ENCODE results near the gene PPP4R3A. TPM values are rescaled to one million over a fixed set of nuclear protein-coding genes. Genes with fewer than 3 reads are reported as not detected.

Gene PPP4R3A
- total RNA-seq, 2 donors from 2014 or later, result 95.2 to 96.6 TPM

DNA sequence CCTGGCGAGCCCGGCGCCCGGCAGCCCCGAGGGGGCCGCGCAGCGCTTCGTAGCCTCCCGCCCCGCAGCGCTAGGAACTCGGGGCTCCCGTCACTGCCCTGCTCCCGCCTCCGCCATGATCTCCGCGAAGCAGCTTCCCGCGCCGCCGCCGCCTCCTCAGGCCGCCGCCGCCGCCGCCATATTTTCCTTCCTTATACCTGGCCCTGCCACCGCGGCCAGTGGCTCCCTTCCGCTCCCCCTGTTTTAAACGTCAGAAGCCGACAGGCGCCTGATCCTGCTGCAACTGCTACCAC is 286 bp downstream of the PPP4R3A start:
- H3K36me3 Mint-ChIP-seq (ENCODE audit: low read depth), result peaks cover 20% of the 10 kb centered on the region
- H3K4me3 Mint-ChIP-seq, result peak overlapping the region; percentile 96
- Histone ChIP-seq H3K9ac (ENCODE audit: extremely low read depth, low read length, poor library complexity, severe bottlenecking) (peak overlapping the region; percentile 90), H3K27ac (ENCODE audit: low read depth, low read length) (peak overlapping the region; percentile 99), H3K36me3 (ENCODE audit: control insufficient read depth, insufficient read depth, low read length) (peaks cover 36% of the 10 kb centered on the region), H3K27me3 (ENCODE audit: control insufficient read depth, insufficient read depth, low read length, poor library complexity, severe bottlenecking) (no peaks in the 10 kb centered on the region), H3K9me3 (ENCODE audit: control insufficient read depth, low read length) (peaks cover 4% of the 10 kb centered on the region), H3K4me1 (ENCODE audit: control insufficient read depth, insufficient read depth, low read length) (peaks cover 3% of the 10 kb centered on the region), H3K4me3 (ENCODE audit: low read length) (peak overlapping the region; percentile 96)
- H3K9me3 Mint-ChIP-seq, result no peaks in the 10 kb centered on the region
- DNase-seq, result no peak
- TF ChIP-seq, protein P1, sequence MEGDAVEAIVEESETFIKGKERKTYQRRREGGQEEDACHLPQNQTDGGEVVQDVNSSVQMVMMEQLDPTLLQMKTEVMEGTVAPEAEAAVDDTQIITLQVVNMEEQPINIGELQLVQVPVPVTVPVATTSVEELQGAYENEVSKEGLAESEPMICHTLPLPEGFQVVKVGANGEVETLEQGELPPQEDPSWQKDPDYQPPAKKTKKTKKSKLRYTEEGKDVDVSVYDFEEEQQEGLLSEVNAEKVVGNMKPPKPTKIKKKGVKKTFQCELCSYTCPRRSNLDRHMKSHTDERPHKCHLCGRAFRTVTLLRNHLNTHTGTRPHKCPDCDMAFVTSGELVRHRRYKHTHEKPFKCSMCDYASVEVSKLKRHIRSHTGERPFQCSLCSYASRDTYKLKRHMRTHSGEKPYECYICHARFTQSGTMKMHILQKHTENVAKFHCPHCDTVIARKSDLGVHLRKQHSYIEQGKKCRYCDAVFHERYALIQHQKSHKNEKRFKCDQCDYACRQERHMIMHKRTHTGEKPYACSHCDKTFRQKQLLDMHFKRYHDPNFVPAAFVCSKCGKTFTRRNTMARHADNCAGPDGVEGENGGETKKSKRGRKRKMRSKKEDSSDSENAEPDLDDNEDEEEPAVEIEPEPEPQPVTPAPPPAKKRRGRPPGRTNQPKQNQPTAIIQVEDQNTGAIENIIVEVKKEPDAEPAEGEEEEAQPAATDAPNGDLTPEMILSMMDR (conservative IDR thresholded peaks at IDR 0.05), result no peak
- H3K27ac Mint-ChIP-seq, result peak overlapping the region; percentile 100
- WGBS, 2 experiments (ENCODE audit: insufficient coverage in 1 of 2, insufficient read length in 1 of 2), result 0 to 1% methylated on average over 16 to 34 of the region's 34 CpGs
- H3K4me1 Mint-ChIP-seq, result peaks cover 3% of the 10 kb centered on the region
- H3K27me3 Mint-ChIP-seq (ENCODE audit: insufficient read depth), result no peaks in the 10 kb centered on the region

DNA sequence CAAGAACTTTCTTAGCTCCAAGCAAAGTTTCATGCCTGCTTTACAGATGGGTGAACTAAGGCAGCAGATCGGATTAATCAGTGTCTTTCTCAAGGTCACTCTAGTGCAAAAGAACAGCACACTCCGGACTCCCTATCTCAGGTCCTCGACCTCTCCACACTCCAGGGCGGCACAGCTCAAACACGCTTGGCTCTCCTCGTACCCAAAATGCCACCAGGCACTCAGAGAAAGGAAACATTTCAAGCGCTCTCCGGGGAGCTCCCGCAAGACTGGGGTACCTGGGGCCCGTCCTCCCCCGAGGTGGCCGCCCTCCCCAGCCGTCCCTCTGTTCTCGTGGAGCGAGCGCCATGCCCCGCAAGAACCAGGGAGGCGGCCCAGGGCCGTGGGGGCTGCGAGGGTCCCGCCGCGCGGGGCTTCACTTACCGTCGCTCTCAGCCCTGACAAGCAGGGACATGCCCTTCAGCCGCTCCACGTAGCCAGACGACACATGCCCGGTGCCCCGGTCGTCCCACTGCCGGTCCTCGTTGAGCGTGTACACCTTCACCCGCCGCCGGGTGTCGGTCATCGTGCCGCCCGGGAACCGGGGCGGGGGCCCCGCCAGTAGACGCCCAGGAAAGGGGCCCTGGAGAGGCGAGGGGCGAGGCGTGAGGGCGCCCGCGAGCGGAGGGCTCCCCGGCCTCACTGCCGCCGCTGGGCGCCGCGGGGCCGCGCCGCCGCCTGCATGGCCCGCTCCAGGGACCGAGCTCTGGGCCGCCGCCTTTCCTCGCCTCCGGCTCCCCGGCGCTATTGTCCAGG is 830 bp downstream of the PPP4R3A start:
- WGBS, 2 experiments (ENCODE audit: insufficient coverage in 1 of 2, insufficient read length in 1 of 2), result 0 to 2% methylated on average over 18 to 71 of the region's 71 CpGs
- H3K36me3 Mint-ChIP-seq (ENCODE audit: low read depth), result peaks cover 25% of the 10 kb centered on the region

GRCh38 chr14:91508105-91508504 is 2.0 kb downstream of the PPP4R3A start:
- peaks cover 4% of the 10 kb centered on the region for H3K9me3 ChIP-seq (ENCODE audit: control insufficient read depth, low read length)
- H3K36me3 ChIP-seq (ENCODE audit: control insufficient read depth, insufficient read depth, low read length), result peaks cover 48% of the 10 kb centered on the region
- WGBS, 2 experiments (ENCODE audit: insufficient coverage in 1 of 2, insufficient read length in 1 of 2), result 57% methylated on average over 2 of the region's 2 CpGs; no CpG with 5 or more reads in 1 of the 2 experiments
- peaks cover 3% of the 10 kb centered on the region for H3K4me1 Mint-ChIP-seq
- peak overlapping the region; percentile 90 for H3K9ac ChIP-seq (ENCODE audit: extremely low read depth, low read length, poor library complexity, severe bottlenecking)
- TF ChIP-seq, protein P1 (conservative IDR thresholded peaks at IDR 0.05), result no peak
- peak overlapping the region; percentile 96 for H3K4me3 Mint-ChIP-seq
- no peaks in the 10 kb centered on the region for H3K27me3 ChIP-seq (ENCODE audit: control insufficient read depth, insufficient read depth, low read length, poor library complexity, severe bottlenecking)
- H3K9me3 Mint-ChIP-seq, result no peaks in the 10 kb centered on the region
- H3K27ac Mint-ChIP-seq, result no peak overlapping the region
- peaks cover 3% of the 10 kb centered on the region for H3K4me1 ChIP-seq (ENCODE audit: control insufficient read depth, insufficient read depth, low read length)
- no peak for DNase-seq
- H3K27me3 Mint-ChIP-seq (ENCODE audit: insufficient read depth), result no peaks in the 10 kb centered on the region
- H3K27ac ChIP-seq (ENCODE audit: low read depth, low read length), result no peak overlapping the region
- peaks cover 34% of the 10 kb centered on the region for H3K36me3 Mint-ChIP-seq (ENCODE audit: low read depth)
- H3K4me3 ChIP-seq (ENCODE audit: low read length), result peak overlapping the region; percentile 96

More for the DNA sequence above, 830 bp downstream of the PPP4R3A start:
- no peaks in the 10 kb centered on the region for H3K9me3 Mint-ChIP-seq
- Histone ChIP-seq H3K4me3 (ENCODE audit: low read length) (peak overlapping the region; percentile 96), H3K27me3 (ENCODE audit: control insufficient read depth, insufficient read depth, low read length, poor library complexity, severe bottlenecking) (no peaks in the 10 kb centered on the region), H3K9me3 (ENCODE audit: control insufficient read depth, low read length) (peaks cover 4% of the 10 kb centered on the region), H3K4me1 (ENCODE audit: control insufficient read depth, insufficient read depth, low read length) (peaks cover 3% of the 10 kb centered on the region), H3K27ac (ENCODE audit: low read depth, low read length) (peak overlapping the region; percentile 99), H3K36me3 (ENCODE audit: control insufficient read depth, insufficient read depth, low read length) (peaks cover 40% of the 10 kb centered on the region), H3K9ac (ENCODE audit: extremely low read depth, low read length, poor library complexity, severe bottlenecking) (peak overlapping the region; percentile 90)
- peak overlapping the region; percentile 96 for H3K27ac Mint-ChIP-seq
- TF ChIP-seq, protein P1 (conservative IDR thresholded peaks at IDR 0.05), result no peak
- peak overlapping the region; percentile 96 for H3K4me3 Mint-ChIP-seq
- no peaks in the 10 kb centered on the region for H3K27me3 Mint-ChIP-seq (ENCODE audit: insufficient read depth)
- H3K4me1 Mint-ChIP-seq, result peaks cover 3% of the 10 kb centered on the region
- DNase-seq, result peak; percentile 66

Measured in endodermal cell (in vitro differentiated cells).